ENCODE measurements around the gene LRBA.

- no peak for TF ChIP-seq POLR2A (IDR thresholded peaks at IDR 0.05; ENCODE audit: low read depth, low read length)
- no peak for TF ChIP-seq POLR2AphosphoS5 (IDR thresholded peaks at IDR 0.05; ENCODE audit: low read depth, low read length)
These were observed 62.8 kb downstream of the LRBA start for GRCh38 chr4:150952167-150952845.

All from GM12892 (cell line).